ENCODE data around the gene CEP57. TPM values are rescaled to one million over a fixed set of nuclear protein-coding genes. Genes with fewer than 3 reads are reported as not detected.

The CEP57 gene
- total RNA-seq, 1 experiment from 2014 or later = 125 TPM

- peaks cover 3% of the 10 kb centered on the region; the same call in 1 of the 2 replicates for H3K36me3 ChIP-seq (ENCODE audit: control insufficient read depth, insufficient read depth, low read length)
Measured at GRCh38 chr11:95776859-95777258, 13.4 kb upstream of the CEP57 start.

GRCh38 chr11:95778699-95779098 is 11.6 kb upstream of the CEP57 start:
- POLR2A ChIA-PET = no interaction called here
- Mint-ChIP-seq H3K36me3 (ENCODE audit: insufficient read depth, unreplicated experiment) (peaks cover 94% of the 10 kb centered on the region), H3K4me1 (ENCODE audit: low read depth, unreplicated experiment) (no peaks in the 10 kb centered on the region), H3K4me3 (ENCODE audit: unreplicated experiment) (no peak overlapping the region), H3K27ac (ENCODE audit: unreplicated experiment) (no peak overlapping the region), H3K9me3 (ENCODE audit: unreplicated experiment) (no peaks in the 10 kb centered on the region), H3K27me3 (ENCODE audit: insufficient read depth, unreplicated experiment) (no peaks in the 10 kb centered on the region)
- Histone ChIP-seq H3K4me3 (ENCODE audit: low read depth, low read length) (no peak overlapping the region), H3K27me3 (replicated peaks; ENCODE audit: control insufficient read depth, insufficient read depth, low read length) (no peaks in the 10 kb centered on the region), H3K36me3 (ENCODE audit: control insufficient read depth, insufficient read depth, low read length) (peaks cover 3% of the 10 kb centered on the region; the same call in 1 of the 2 replicates), H3K9me3 (no peaks in the 10 kb centered on the region), H3K4me1 (no peaks in the 10 kb centered on the region)
- intact Hi-C loops (cut with micrococcal nuclease; ENCODE audit: unreplicated experiment) = no loop called here
- no peak for TF ChIP-seq CTCF (IDR thresholded peaks at IDR 0.05; ENCODE audit: insufficient read depth in 1 of 2, low read depth in 1 of 2, low read length in 1 of 2, severe bottlenecking in 1 of 2, unreplicated experiment in 1 of 2)
- no peak for DNase-seq
- no TSS peak for BruUV-seq (replicated peaks)
- CTCF ChIA-PET = no interaction called here

More at GRCh38 chr11:95776859-95777258, 13.4 kb upstream of the CEP57 start:
- ChIA-PET CTCF (interaction anchor here (0.7 kb wide), 1 partner anchor 8 kb away, joined by 5 read pairs; no protein-coding TSS in a partner anchor), POLR2A (interaction anchor here (1.2 kb wide), 1 partner anchor 13 kb away, joined by 4 read pairs; the partner anchor contains the start of gene FAM76B)
- H3K27me3 ChIP-seq (replicated peaks; ENCODE audit: control insufficient read depth, insufficient read depth, low read length) = no peaks in the 10 kb centered on the region
- no peak overlapping the region for H3K4me3 Mint-ChIP-seq (ENCODE audit: unreplicated experiment)
- no peak overlapping the region for H3K4me3 ChIP-seq (ENCODE audit: low read depth, low read length)
- no peaks in the 10 kb centered on the region for H3K4me1 Mint-ChIP-seq (ENCODE audit: low read depth, unreplicated experiment)
- H3K9me3 Mint-ChIP-seq (ENCODE audit: unreplicated experiment) = no peaks in the 10 kb centered on the region
- H3K4me1 ChIP-seq = no peaks in the 10 kb centered on the region
- no peaks in the 10 kb centered on the region for H3K27me3 Mint-ChIP-seq (ENCODE audit: insufficient read depth, unreplicated experiment)
- peaks cover 92% of the 10 kb centered on the region for H3K36me3 Mint-ChIP-seq (ENCODE audit: insufficient read depth, unreplicated experiment)
- no peak for DNase-seq
- TF ChIP-seq CTCF (IDR thresholded peaks at IDR 0.05; ENCODE audit: insufficient read depth in 1 of 2, low read depth in 1 of 2, low read length in 1 of 2, severe bottlenecking in 1 of 2, unreplicated experiment in 1 of 2) = no peak
- H3K27ac Mint-ChIP-seq (ENCODE audit: unreplicated experiment) = no peak overlapping the region
- intact Hi-C loops (cut with micrococcal nuclease; ENCODE audit: unreplicated experiment) = no loop called here
- no peaks in the 10 kb centered on the region for H3K9me3 ChIP-seq
- BruUV-seq (replicated peaks) = no TSS peak

- H3K4me1 ChIP-seq = no peaks in the 10 kb centered on the region
- Mint-ChIP-seq H3K36me3 (ENCODE audit: insufficient read depth, unreplicated experiment) (peaks cover 94% of the 10 kb centered on the region), H3K27me3 (ENCODE audit: insufficient read depth, unreplicated experiment) (no peaks in the 10 kb centered on the region), H3K9me3 (ENCODE audit: unreplicated experiment) (no peaks in the 10 kb centered on the region), H3K27ac (ENCODE audit: unreplicated experiment) (no peak overlapping the region), H3K4me3 (ENCODE audit: unreplicated experiment) (no peak overlapping the region), H3K4me1 (ENCODE audit: low read depth, unreplicated experiment) (no peaks in the 10 kb centered on the region)
- H3K36me3 ChIP-seq (ENCODE audit: control insufficient read depth, insufficient read depth, low read length) = peaks cover 3% of the 10 kb centered on the region; the same call in 1 of the 2 replicates
- no peak overlapping the region for H3K4me3 ChIP-seq (ENCODE audit: low read depth, low read length)
- no TSS peak for BruUV-seq (replicated peaks)
- ChIA-PET CTCF (no interaction called here), POLR2A (interaction anchor here (0.7 kb wide), 1 partner anchor 11 kb away, joined by 7 read pairs; no protein-coding TSS in a partner anchor)
- intact Hi-C loops (cut with micrococcal nuclease; ENCODE audit: unreplicated experiment) = no loop called here
- no peak for TF ChIP-seq CTCF (IDR thresholded peaks at IDR 0.05; ENCODE audit: insufficient read depth in 1 of 2, low read depth in 1 of 2, low read length in 1 of 2, severe bottlenecking in 1 of 2, unreplicated experiment in 1 of 2)
- H3K9me3 ChIP-seq = no peaks in the 10 kb centered on the region
- H3K27me3 ChIP-seq (replicated peaks; ENCODE audit: control insufficient read depth, insufficient read depth, low read length) = no peaks in the 10 kb centered on the region
- DNase-seq = no peak
Measured at GRCh38 chr11:95780544-95780943, 9.8 kb upstream of the CEP57 start.

Measured in Caco-2 (cell line).